ENCODE data around the gene SH3TC1. TPM values are rescaled to one million over a fixed set of nuclear protein-coding genes. Genes with fewer than 3 reads are reported as not detected.

The SH3TC1 gene
- total and polyA plus RNA-seq, 2 of the 13 experiments (the other 11 are each of a cell fraction or from before 2014, with no cell fraction given) = 14.9 to 21.8 TPM

DNA sequence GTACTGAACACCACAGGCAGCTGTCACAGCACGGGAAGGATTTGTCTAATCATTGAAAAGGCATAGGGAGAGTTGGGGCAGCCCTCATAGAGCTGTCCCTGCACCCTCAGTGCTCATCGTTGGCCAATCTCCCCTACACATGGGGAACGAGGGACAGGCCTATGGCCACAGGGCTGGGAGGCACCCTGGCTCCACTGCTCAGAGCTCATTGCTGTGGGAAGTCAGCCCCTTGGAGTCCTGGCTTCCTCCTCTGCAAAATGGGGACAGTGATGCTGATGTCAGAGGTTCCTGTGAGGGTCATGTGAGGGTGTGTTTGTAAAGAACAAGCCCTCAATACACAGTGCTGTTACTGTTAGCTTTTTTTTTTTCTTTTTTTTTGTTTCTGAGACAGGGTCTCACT is 51.1 kb downstream of the SH3TC1 start (continued):
- TF ChIP-seq, protein P1, sequence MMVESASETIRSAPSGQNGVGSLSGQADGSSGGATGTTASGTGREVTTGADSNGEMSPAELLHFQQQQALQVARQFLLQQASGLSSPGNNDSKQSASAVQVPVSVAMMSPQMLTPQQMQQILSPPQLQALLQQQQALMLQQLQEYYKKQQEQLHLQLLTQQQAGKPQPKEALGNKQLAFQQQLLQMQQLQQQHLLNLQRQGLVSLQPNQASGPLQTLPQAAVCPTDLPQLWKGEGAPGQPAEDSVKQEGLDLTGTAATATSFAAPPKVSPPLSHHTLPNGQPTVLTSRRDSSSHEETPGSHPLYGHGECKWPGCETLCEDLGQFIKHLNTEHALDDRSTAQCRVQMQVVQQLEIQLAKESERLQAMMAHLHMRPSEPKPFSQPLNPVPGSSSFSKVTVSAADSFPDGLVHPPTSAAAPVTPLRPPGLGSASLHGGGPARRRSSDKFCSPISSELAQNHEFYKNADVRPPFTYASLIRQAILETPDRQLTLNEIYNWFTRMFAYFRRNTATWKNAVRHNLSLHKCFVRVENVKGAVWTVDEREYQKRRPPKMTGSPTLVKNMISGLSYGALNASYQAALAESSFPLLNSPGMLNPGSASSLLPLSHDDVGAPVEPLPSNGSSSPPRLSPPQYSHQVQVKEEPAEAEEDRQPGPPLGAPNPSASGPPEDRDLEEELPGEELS (CRISPR knock-in tag; IDR thresholded peaks at IDR 0.05) = no peak
- TF ChIP-seq, protein P2, sequence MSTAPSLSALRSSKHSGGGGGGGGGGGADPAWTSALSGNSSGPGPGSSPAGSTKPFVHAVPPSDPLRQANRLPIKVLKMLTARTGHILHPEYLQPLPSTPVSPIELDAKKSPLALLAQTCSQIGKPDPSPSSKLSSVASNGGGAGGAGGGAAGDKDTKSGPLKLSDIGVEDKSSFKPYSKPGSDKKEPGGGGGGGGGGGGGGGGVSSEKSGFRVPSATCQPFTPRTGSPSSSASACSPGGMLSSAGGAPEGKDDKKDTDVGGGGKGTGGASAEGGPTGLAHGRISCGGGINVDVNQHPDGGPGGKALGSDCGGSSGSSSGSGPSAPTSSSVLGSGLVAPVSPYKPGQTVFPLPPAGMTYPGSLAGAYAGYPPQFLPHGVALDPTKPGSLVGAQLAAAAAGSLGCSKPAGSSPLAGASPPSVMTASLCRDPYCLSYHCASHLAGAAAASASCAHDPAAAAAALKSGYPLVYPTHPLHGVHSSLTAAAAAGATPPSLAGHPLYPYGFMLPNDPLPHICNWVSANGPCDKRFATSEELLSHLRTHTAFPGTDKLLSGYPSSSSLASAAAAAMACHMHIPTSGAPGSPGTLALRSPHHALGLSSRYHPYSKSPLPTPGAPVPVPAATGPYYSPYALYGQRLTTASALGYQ (CRISPR knock-in tag; IDR thresholded peaks at IDR 0.05) = no peak
- TF ChIP-seq, protein P3, sequence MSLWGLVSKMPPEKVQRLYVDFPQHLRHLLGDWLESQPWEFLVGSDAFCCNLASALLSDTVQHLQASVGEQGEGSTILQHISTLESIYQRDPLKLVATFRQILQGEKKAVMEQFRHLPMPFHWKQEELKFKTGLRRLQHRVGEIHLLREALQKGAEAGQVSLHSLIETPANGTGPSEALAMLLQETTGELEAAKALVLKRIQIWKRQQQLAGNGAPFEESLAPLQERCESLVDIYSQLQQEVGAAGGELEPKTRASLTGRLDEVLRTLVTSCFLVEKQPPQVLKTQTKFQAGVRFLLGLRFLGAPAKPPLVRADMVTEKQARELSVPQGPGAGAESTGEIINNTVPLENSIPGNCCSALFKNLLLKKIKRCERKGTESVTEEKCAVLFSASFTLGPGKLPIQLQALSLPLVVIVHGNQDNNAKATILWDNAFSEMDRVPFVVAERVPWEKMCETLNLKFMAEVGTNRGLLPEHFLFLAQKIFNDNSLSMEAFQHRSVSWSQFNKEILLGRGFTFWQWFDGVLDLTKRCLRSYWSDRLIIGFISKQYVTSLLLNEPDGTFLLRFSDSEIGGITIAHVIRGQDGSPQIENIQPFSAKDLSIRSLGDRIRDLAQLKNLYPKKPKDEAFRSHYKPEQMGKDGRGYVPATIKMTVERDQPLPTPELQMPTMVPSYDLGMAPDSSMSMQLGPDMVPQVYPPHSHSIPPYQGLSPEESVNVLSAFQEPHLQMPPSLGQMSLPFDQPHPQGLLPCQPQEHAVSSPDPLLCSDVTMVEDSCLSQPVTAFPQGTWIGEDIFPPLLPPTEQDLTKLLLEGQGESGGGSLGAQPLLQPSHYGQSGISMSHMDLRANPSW (CRISPR knock-in tag; IDR thresholded peaks at IDR 0.05; ENCODE audit: borderline replicate concordance) = no peak
- TF ChIP-seq TMF1 (CRISPR knock-in tag; IDR thresholded peaks at IDR 0.05; ENCODE audit: low read depth) = no peak
- no peak for TF ChIP-seq ZNF790 (CRISPR knock-in tag; IDR thresholded peaks at IDR 0.05; ENCODE audit: borderline replicate concordance)
- no peak for TF ChIP-seq PCBP1 (IDR thresholded peaks at IDR 0.05; ENCODE audit: borderline replicate concordance, low read depth, low read length)

Data from HepG2 (cell line).